K562 (cell line): ENCODE data around the gene PCDHGA5. TPM values are rescaled to one million over a fixed set of nuclear protein-coding genes. Genes with fewer than 3 reads are reported as not detected.
A peak's percentile ranks its signal among the peaks of the same experiment; 100 is the strongest.

Experiments used
- ATAC-seq: fragments of 200-7000 bp; cut with Tn5 transposase; 3 replicates; pipeline ENCODE4 v1.9.1; 2020; ENCODE audit warnings: moderate library complexity
- BruUV-seq: library from RNA; stranded (reverse); fragments of 400-500 nt; replicated peaks from 2 replicates; lab custom pipeline; 2021; lab: Mats Ljungman, UMichigan
- CTCF ChIA-PET: fragments of 300-600 bp; formaldehyde crosslinking; extraction: SDS; loops from one replicate; lab custom pipeline; 2021; ENCODE audit warnings: low intra/inter-chr PET ratio; lab: Yijun Ruan, JAX
- POLR2A ChIA-PET: fragments of 300-600, 350-650 bp; sonication (Branson Sonifier 250); formaldehyde crosslinking; extraction: SDS; loops from one replicate; lab custom pipeline; 2021; ENCODE audit warnings: antibody characterized with exemption, inconsistent platforms; lab: Yijun Ruan, JAX
- DNase-seq, 4 experiments: peaks; one replicate each; pipeline versions ENCODE4 v3.0.0 to v3.0.0-alpha.2; 2011 to 2018; ENCODE audit warnings: low spot score in 3 of 4, mixed read lengths in 3 of 4; ENCODE audit errors: extremely low read depth in 1 of 4
- FAIRE-seq: peaks from 2 replicates; lab custom pipeline; 2011; peaks lifted over from hg19 to GRCh38; lab: Jason Lieb, UNC
- H2AFZ ChIP-seq: 2 replicates; pipeline ENCODE4 v1.6.0; 2011; ENCODE audit warnings: low read depth, low read length, control low read depth, inconsistent platforms
- H3K27ac ChIP-seq: fragments of 200-600 bp; 3 replicates; pipeline ENCODE4 v1.8.0; 2011; ENCODE audit warnings: low read depth, mild to moderate bottlenecking, control low read depth, inconsistent platforms, low read length, moderate library complexity, mixed read lengths; ENCODE audit errors: extremely low read depth
- H3K27me3 ChIP-seq, 2 experiments: fragments of 300-600 bp in 1 of 2; 2 replicates in 1 of 2; 3 replicates in 1 of 2; pipeline versions ENCODE4 v1.6.0 to v1.8.0; 2011; ENCODE audit warnings: inconsistent platforms in 2 of 2, low read length in 2 of 2, mild to moderate bottlenecking in 1 of 2, mixed read lengths in 1 of 2, moderate library complexity in 1 of 2; ENCODE audit not compliant: control insufficient read depth in 2 of 2, insufficient read depth in 2 of 2
- H3K36me3 ChIP-seq: fragments of 300-600 bp; 3 replicates; pipeline ENCODE4 v1.8.0; 2011; ENCODE audit warnings: mild to moderate bottlenecking, low read length, inconsistent platforms; ENCODE audit not compliant: control insufficient read depth, insufficient read depth
- H3K4me1 ChIP-seq, 2 experiments: fragments of 200-600 bp in 1 of 2; replicated peaks in 1 of 2; 2 replicates in 1 of 2; 3 replicates in 1 of 2; pipeline versions ENCODE4 v1.5.1 to v1.8.0; 2011; ENCODE audit warnings: inconsistent platforms in 2 of 2, low read length in 2 of 2, mild to moderate bottlenecking in 1 of 2, mixed read lengths in 1 of 2, moderate library complexity in 1 of 2; ENCODE audit not compliant: control insufficient read depth in 2 of 2, insufficient read depth in 2 of 2
- H3K4me2 ChIP-seq: 2 replicates; pipeline ENCODE4 v1.6.1; 2011; ENCODE audit warnings: low read length, control low read depth, inconsistent platforms, mixed read lengths; ENCODE audit not compliant: insufficient read depth
- H3K4me3 ChIP-seq: fragments of 200-600 bp; sonication (generic), shearing (Covaris generic); 2 replicates; pipeline ENCODE4 v1.5.1; 2016; ENCODE audit warnings: control low read depth, inconsistent platforms
- H3K79me2 ChIP-seq: fragments of 200-600 bp; 3 replicates; pipeline ENCODE4 v1.8.0; 2011; ENCODE audit warnings: low read length, inconsistent platforms; ENCODE audit not compliant: control insufficient read depth, insufficient read depth
- H3K9ac ChIP-seq, 2 experiments: 2 replicates each; pipeline versions ENCODE4 v1.6.0 to v1.6.1; 2011; ENCODE audit warnings: low read depth in 2 of 2, low read length in 2 of 2, control low read depth in 1 of 2, inconsistent platforms in 1 of 2, mild to moderate bottlenecking in 1 of 2, mixed read lengths in 1 of 2; ENCODE audit not compliant: insufficient read depth in 1 of 2
- H3K9me1 ChIP-seq: one replicate; pipeline ENCODE4 v1.6.0; 2011; ENCODE audit warnings: inconsistent platforms, mild to moderate bottlenecking, low read length, moderate library complexity; ENCODE audit not compliant: control insufficient read depth, insufficient read depth
- H3K9me3 ChIP-seq: replicated peaks from 2 replicates; pipeline ENCODE4 v1.5.1; 2011; ENCODE audit warnings: low read depth, low read length, inconsistent platforms; ENCODE audit not compliant: control insufficient read depth, insufficient read depth
- H4K20me1 ChIP-seq: replicated peaks from 2 replicates; pipeline ENCODE4 v1.6.1; 2011; ENCODE audit warnings: low read length, inconsistent platforms, mixed read lengths; ENCODE audit not compliant: control insufficient read depth, insufficient read depth
- CBX3 ChIP-seq, 2 experiments: IDR thresholded peaks; 1 replicate in 1 of 2; 2 replicates in 1 of 2; pipeline ENCODE4 v1.6.1; 2012; ENCODE audit warnings: inconsistent platforms in 2 of 2, low read length in 2 of 2, borderline replicate concordance in 1 of 2, control low read depth in 1 of 2
- COPS2 ChIP-seq: fragments of 450-650 bp; conservative IDR thresholded peaks from 2 replicates; pipeline ENCODE4 v1.6.1; 2016; ENCODE audit warnings: mild to moderate bottlenecking, moderate library complexity
- ETV5 ChIP-seq: sonication (generic); formaldehyde crosslinking; IDR thresholded peaks from 2 replicates; pipeline ENCODE4 v1.4.0; 2020; ENCODE audit warnings: low read depth, mild to moderate bottlenecking, missing genetic modification reagents
- EWSR1 ChIP-seq: fragments of 450-650 bp; IDR thresholded peaks from 2 replicates; pipeline ENCODE4 v1.6.1; 2018; ENCODE audit warnings: borderline replicate concordance, mild to moderate bottlenecking, low read depth, moderate library complexity; ENCODE audit not compliant: partially characterized antibody
- L3MBTL2 ChIP-seq: fragments of 450-650 bp; IDR thresholded peaks from 2 replicates; pipeline ENCODE4 v1.6.1; 2016; ENCODE audit warnings: mild to moderate bottlenecking, moderate library complexity
- MYC ChIP-seq, 2 experiments: fragments of 250-450 bp in 1 of 2; sonication (Bioruptor Pico) in 1 of 2; IDR thresholded peaks; 2 replicates each; pipeline versions ENCODE4 v1.5.1 to v1.6.1; 2012 to 2021; ENCODE audit warnings: low read depth in 2 of 2, borderline replicate concordance in 1 of 2, improper control_type of control experiment in 1 of 2, low read length in 1 of 2, mild to moderate bottlenecking in 1 of 2, moderate library complexity in 1 of 2
- NRF1 ChIP-seq, 2 experiments: fragments of 450-650 bp; IDR thresholded peaks in 1 of 2; conservative IDR thresholded peaks in 1 of 2; 2 replicates each; pipeline ENCODE4 v1.6.1; 2014; ENCODE audit warnings: mild to moderate bottlenecking in 2 of 2
- PHB ChIP-seq: fragments of 250-450 bp; sonication (Bioruptor Pico); IDR thresholded peaks from 2 replicates; pipeline ENCODE4 v1.5.0; 2021
- PHB2 ChIP-seq: fragments of 450-650 bp; IDR thresholded peaks from 2 replicates; pipeline ENCODE4 v1.6.1; 2017; ENCODE audit warnings: low read depth
- POLR2B ChIP-seq: fragments of 450-650 bp; IDR thresholded peaks from 2 replicates; pipeline ENCODE4 v1.6.1; 2018; ENCODE audit warnings: low read depth; ENCODE audit not compliant: partially characterized antibody
- POLR2H ChIP-seq: IDR thresholded peaks from 2 replicates; pipeline ENCODE4 v1.6.1; 2016; ENCODE audit warnings: missing genetic modification characterization, low read depth, mild to moderate bottlenecking, control low read depth, missing compliant biosample characterization, moderate library complexity
- SOX6 ChIP-seq: fragments of 450-650 bp; IDR thresholded peaks from 2 replicates; pipeline ENCODE4 v1.6.1; 2014; ENCODE audit warnings: mild to moderate bottlenecking
- SREBF1 ChIP-seq: fragments of 150-350 bp; IDR thresholded peaks from 2 replicates; pipeline ENCODE4 v1.6.1; 2014; ENCODE audit warnings: antibody characterized with exemption, low read depth, low read length, borderline replicate concordance
- TSC22D4 ChIP-seq: fragments of 450-650 bp; IDR thresholded peaks from 2 replicates; pipeline ENCODE4 v1.6.1; 2016; ENCODE audit warnings: missing genetic modification characterization, missing biosample characterization, control low read depth
- YY1 ChIP-seq, 3 experiments: IDR thresholded peaks; 2 replicates each; pipeline ENCODE4 v1.6.1; 2011; ENCODE audit warnings: low read length in 2 of 3, mild to moderate bottlenecking in 2 of 3, moderate library complexity in 2 of 3, borderline replicate concordance in 1 of 3, control low read depth in 1 of 3, low read depth in 1 of 3; ENCODE audit not compliant: insufficient read depth in 3 of 3, insufficient replicate concordance in 2 of 3, control insufficient read depth in 1 of 3, insufficient read length in 1 of 3; ENCODE audit errors: extremely low read depth in 1 of 3
- ZBTB17 ChIP-seq: fragments of 450-650 bp; formaldehyde crosslinking; IDR thresholded peaks from 2 replicates; pipeline ENCODE4 v1.4.0; 2020; ENCODE audit warnings: mild to moderate bottlenecking
- ZFP36 ChIP-seq: fragments of 150-350 bp; IDR thresholded peaks from 2 replicates; pipeline ENCODE4 v1.6.1; 2018; ENCODE audit warnings: low read length, low read depth; ENCODE audit not compliant: partially characterized antibody
- ZNF124 ChIP-seq: sonication (generic); formaldehyde crosslinking; IDR thresholded peaks from 2 replicates; pipeline ENCODE4 v1.8.1; 2022; ENCODE audit warnings: missing genetic modification reagents
- ZNF41 ChIP-seq: fragments of 250-450 bp; sonication (Bioruptor Pico); conservative IDR thresholded peaks from 2 replicates; pipeline ENCODE4 v1.4.0; 2020; ENCODE audit warnings: mild to moderate bottlenecking
- WGBS: fragments of 100-300 bp; shearing (Covaris generic); methylation state at CpG from one replicate; pipeline ENCODE4 v1.1.6; 2016; ENCODE audit warnings: low coverage, mixed read lengths; ENCODE audit not compliant: insufficient coverage; ENCODE audit errors: missing lambda C conversion rate; 5-methylcytosine and 5-hydroxymethylcytosine counted together
- in situ Hi-C: fragments of 300-500 bp; cut with MboI; formaldehyde crosslinking; loops from 4 replicates; pipeline ENCODE4 v1.15.0; 2018; ENCODE audit warnings: inconsistent platforms, mixed read lengths
- intact Hi-C: fragments of 100-400 bp; cut with micrococcal nuclease; formaldehyde crosslinking; loops from 2 replicates; pipeline ENCODE4 v1.14.2; 2022
- polyA plus RNA-seq, 8 experiments: library from polyadenylated mRNA; depleted of rRNA in 4 of 8; stranded (reverse) in 5 of 8; unstranded in 3 of 8; fragments of >200 nt; fragmentation: Nextera tagmentation in 2 of 8; fragmentation: Illumina TruSeq in 1 of 8; extraction: Ambion mirVana in 2 of 8; extraction: Trizol in 1 of 8; gene quantifications; 2 replicates each; pipeline versions ENCODE4 v1.2.1 to v1.2.3, GENCODE V29; 2011 to 2014; ENCODE audit warnings: inconsistent platforms in 1 of 8, missing spikeins in 1 of 8
- total RNA-seq, 7 experiments: library from RNA; depleted of rRNA in 6 of 7; stranded (reverse); fragments of >200 nt in 6 of 7; fragmentation: Illumina TruSeq in 2 of 7; extraction: Trizol in 2 of 7; gene quantifications; 2 replicates each; pipeline versions ENCODE4 v1.2.1 to v1.2.3, GENCODE V29; 2011 to 2021; ENCODE audit warnings: low replicate concordance in 1 of 7
- TF ChIP-seq, protein P1 (sequence below), 2 experiments: fragments of 200-800 bp in 1 of 2; sonication (Bioruptor generic) in 1 of 2; sonication (generic) in 1 of 2; formaldehyde crosslinking in 1 of 2; IDR thresholded peaks in 1 of 2; conservative IDR thresholded peaks in 1 of 2; 2 replicates each; pipeline versions ENCODE4 v1.5.0 to v1.6.1; 2016 to 2020; ENCODE audit warnings: missing compliant biosample characterization in 1 of 2, missing genetic modification characterization in 1 of 2, missing genetic modification reagents in 1 of 2

PCDHGA5 gene
- total and polyA plus RNA-seq, 9 of the 15 experiments (the other 6 are each of a cell fraction or from before 2014, with no cell fraction given), result 0.01 to 0.18 (median 0.12) TPM; not detected in 1

DNA sequence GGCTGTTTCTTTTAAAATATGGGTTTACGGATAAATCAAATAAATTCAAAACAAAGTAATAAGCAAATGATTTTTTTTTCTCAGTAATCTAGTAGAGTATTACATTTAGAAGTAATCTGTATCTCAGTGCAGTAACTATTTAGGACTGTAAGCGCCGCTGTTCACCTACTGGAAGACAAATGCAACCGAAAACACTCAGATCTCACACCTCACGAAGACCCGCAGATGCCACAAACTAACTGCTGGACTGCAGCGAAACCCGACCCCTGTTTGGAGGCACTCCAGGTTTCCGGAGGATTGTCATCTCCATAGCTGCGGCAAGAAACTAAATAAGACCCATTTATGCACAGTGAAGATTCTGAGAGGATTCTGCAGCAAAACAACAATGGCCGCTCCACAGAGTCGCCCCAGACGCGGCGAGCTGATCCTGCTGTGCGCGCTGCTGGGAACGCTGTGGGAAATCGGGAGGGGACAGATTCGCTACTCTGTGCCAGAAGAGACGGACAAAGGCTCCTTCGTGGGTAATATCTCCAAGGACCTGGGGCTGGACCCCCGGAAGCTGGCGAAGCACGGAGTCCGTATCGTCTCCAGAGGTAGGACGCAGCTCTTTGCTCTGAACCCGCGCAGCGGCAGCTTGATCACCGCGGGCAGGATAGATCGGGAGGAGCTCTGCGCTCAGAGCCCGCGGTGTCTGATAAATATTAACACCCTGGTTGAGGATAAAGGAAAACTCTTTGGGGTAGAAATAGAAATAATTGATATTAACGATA, 28.7 kb downstream of the PCDHGA5 start, which contains the start of gene PCDHGA8:
Gene PCDHGA8, plus strand, starts transcription at position 205 of the 770 bp plus-strand sequence. Its CDS starts 181 bp downstream, at position 386.
- Histone ChIP-seq H3K4me1 (peaks cover 0 to 13% of the 10 kb centered on the region in 2 experiments; a peak in 1 of 5 replicates), H3K36me3 (no peaks in the 10 kb centered on the region), H2AFZ (peak within 1 kb of the TSS; percentile 41; the same call in 1 of the 2 replicates), H3K79me2 (no peaks in the 10 kb centered on the region), H3K9me1 (no peaks in the 10 kb centered on the region), H3K4me3 (peak within 1 kb of the TSS; percentile 2; the same call in 1 of the 2 replicates), H3K27me3 (peaks cover 0 to 31% of the 10 kb centered on the region in 2 experiments; a peak in 3 of 5 replicates), H3K27ac (no peak within 1 kb of the TSS), H3K9ac (no peak within 1 kb of the TSS), H4K20me1 (no peaks in the 10 kb centered on the region), H3K4me2 (peak within 1 kb of the TSS; percentile 23; the same call in 1 of the 2 replicates), H3K9me3 (no peaks in the 10 kb centered on the region)
- BruUV-seq, result no TSS peak
- in situ Hi-C loops (no loop called here), intact Hi-C loops (no loop called here)
- ChIA-PET POLR2A (interaction anchor here (0.7 kb wide), 1 partner anchor 524 kb away, joined by 3 read pairs; no protein-coding TSS in a partner anchor), CTCF (interaction anchor here (1.3 kb wide), 1 partner anchor 172 kb away, joined by 3 read pairs; no protein-coding TSS in a partner anchor)
- ATAC-seq, result peak; percentile 78
- 31% methylated on average over 35 of the region's 38 CpGs for WGBS
- DNase-seq, result peak in 1 of 4 experiments; percentile 24
- peak; percentile 59 for FAIRE-seq
- no peak for TF ChIP-seq ZFP36
- TF ChIP-seq POLR2H (tag), result no peak
- TF ChIP-seq ZNF41 (CRISPR knock-in tag), result no peak
- peak; percentile 19; the same call in 1 of the 2 replicates for TF ChIP-seq ZBTB17 (CRISPR knock-in tag)
- TF ChIP-seq NRF1 (conservative IDR thresholded peaks at IDR 0.05 in 1 of 2, IDR thresholded peaks at IDR 0.05 in 1 of 2), result 0 out of 4 replicates have a peak, but pooled peaks of 1 of the 2 experiments have one; percentile 17
- no peak for TF ChIP-seq ETV5 (CRISPR knock-in tag)
- no peak for TF ChIP-seq TSC22D4 (tag)
- TF ChIP-seq COPS2, result no peak
- TF ChIP-seq PHB, result no peak
- no peak for TF ChIP-seq SOX6
- peak in 1 of 2 experiments; percentile 68; a peak in 1 of 3 replicates for TF ChIP-seq CBX3 (IDR thresholded peaks at IDR 0.05; ENCODE audit: borderline replicate concordance in 1 of 2, low read length in 2 of 2)
- TF ChIP-seq ZNF124 (CRISPR knock-in tag), result no peak
- TF ChIP-seq, protein P1, sequence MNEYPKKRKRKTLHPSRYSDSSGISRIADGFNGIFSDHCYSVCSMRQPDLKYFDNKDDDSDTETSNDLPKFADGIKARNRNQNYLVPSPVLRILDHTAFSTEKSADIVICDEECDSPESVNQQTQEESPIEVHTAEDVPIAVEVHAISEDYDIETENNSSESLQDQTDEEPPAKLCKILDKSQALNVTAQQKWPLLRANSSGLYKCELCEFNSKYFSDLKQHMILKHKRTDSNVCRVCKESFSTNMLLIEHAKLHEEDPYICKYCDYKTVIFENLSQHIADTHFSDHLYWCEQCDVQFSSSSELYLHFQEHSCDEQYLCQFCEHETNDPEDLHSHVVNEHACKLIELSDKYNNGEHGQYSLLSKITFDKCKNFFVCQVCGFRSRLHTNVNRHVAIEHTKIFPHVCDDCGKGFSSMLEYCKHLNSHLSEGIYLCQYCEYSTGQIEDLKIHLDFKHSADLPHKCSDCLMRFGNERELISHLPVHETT (CRISPR knock-in tag; conservative IDR thresholded peaks at IDR 0.05 in 1 of 2, IDR thresholded peaks at IDR 0.05 in 1 of 2), result no peak
- TF ChIP-seq SREBF1, result no peak
- TF ChIP-seq POLR2B, result no peak
- no peak for TF ChIP-seq EWSR1
- no peak for TF ChIP-seq MYC (IDR thresholded peaks at IDR 0.05; ENCODE audit: low read depth, low read length)
- TF ChIP-seq MYC (CRISPR knock-in tag; IDR thresholded peaks at IDR 0.05; ENCODE audit: borderline replicate concordance, low read depth), result no peak
- TF ChIP-seq L3MBTL2, result peak; percentile 93
- peak in 1 of 3 experiments; percentile 56 for TF ChIP-seq YY1 (IDR thresholded peaks at IDR 0.05; ENCODE audit: borderline replicate concordance in 1 of 3, control insufficient read depth in 1 of 3, extremely low read depth in 1 of 3, insufficient read depth in 3 of 3, insufficient read length in 1 of 3, insufficient replicate concordance in 2 of 3, low read depth in 1 of 3, low read length in 2 of 3)
- TF ChIP-seq PHB2, result no peak
